HEK293 (cell line): ENCODE data around the gene DLK1.
A peak's percentile ranks its signal among the peaks of the same experiment; 100 is the strongest.

ENCODE experiments used
- CTCF ChIA-PET: fragments of 350-600 bp; formaldehyde crosslinking; extraction: SDS; loops from one replicate; lab custom pipeline; 2021; ENCODE audit warnings: antibody characterized with exemption; lab: Yijun Ruan, JAX
- POLR2A ChIA-PET: fragments of 300-600 bp; formaldehyde crosslinking; extraction: SDS; loops from one replicate; lab custom pipeline; 2020; ENCODE audit warnings: antibody characterized with exemption, inconsistent platforms; lab: Yijun Ruan, JAX
- H3K27ac ChIP-seq: fragments of 200-500 bp; sonication (Bioruptor generic); 2 replicates; pipeline ENCODE4 v1.5.1; 2014; ENCODE audit warnings: low read depth, low read length, control low read depth, inconsistent platforms; ENCODE audit errors: extremely low read depth
- H3K36me3 ChIP-seq, 2 experiments: fragments of 200-500 bp in 1 of 2; sonication (Bioruptor generic) in 1 of 2; 1 replicate in 1 of 2; 2 replicates in 1 of 2; pipeline ENCODE4 v1.5.1; 2014 to 2017; ENCODE audit warnings: inconsistent platforms in 2 of 2, low read length in 2 of 2; ENCODE audit not compliant: control insufficient read depth in 2 of 2, insufficient read depth in 1 of 2
- H3K4me1 ChIP-seq: fragments of 200-500 bp; sonication (Bioruptor generic); 2 replicates; pipeline ENCODE4 v1.5.1; 2014; ENCODE audit warnings: mild to moderate bottlenecking, low read length, inconsistent platforms; ENCODE audit not compliant: control insufficient read depth, insufficient read depth
- H3K4me3 ChIP-seq: 2 replicates; pipeline ENCODE4 v1.5.1; 2011; ENCODE audit warnings: low read depth, mild to moderate bottlenecking, control low read depth, low read length, moderate library complexity
- H3K9me3 ChIP-seq: fragments of 200-500 bp; sonication (Bioruptor generic); 2 replicates; pipeline ENCODE4 v1.5.1; 2014; ENCODE audit warnings: low read depth, low read length, inconsistent platforms; ENCODE audit not compliant: control insufficient read depth, insufficient read depth
- EGR2 ChIP-seq: fragments of 450-650 bp; formaldehyde crosslinking; IDR thresholded peaks from 2 replicates; pipeline ENCODE4 v1.5.1; 2016; ENCODE audit warnings: low read depth, missing biosample characterization, missing genetic modification characterization
- GLIS2 ChIP-seq: fragments of 450-650 bp; formaldehyde crosslinking; IDR thresholded peaks from 2 replicates; pipeline ENCODE4 v1.5.1; 2016; ENCODE audit warnings: missing biosample characterization, missing genetic modification characterization
- KLF9 ChIP-seq: fragments of 450-650 bp; formaldehyde crosslinking; IDR thresholded peaks from 2 replicates; pipeline ENCODE4 v1.5.1; 2016; ENCODE audit warnings: missing biosample characterization, missing genetic modification characterization, low read depth
- MYNN ChIP-seq: fragments of 450-650 bp; formaldehyde crosslinking; IDR thresholded peaks from 2 replicates; pipeline ENCODE4 v1.5.1; 2016; ENCODE audit warnings: missing biosample characterization, missing genetic modification characterization, borderline replicate concordance
- SETDB1 ChIP-seq: IDR thresholded peaks from one replicate; pipeline ENCODE4 v1.6.1; 2017; ENCODE audit warnings: mild to moderate bottlenecking, low read length, moderate library complexity, mixed read lengths; ENCODE audit not compliant: insufficient read length
- SP2 ChIP-seq: fragments of 450-650 bp; formaldehyde crosslinking; IDR thresholded peaks from 2 replicates; pipeline ENCODE4 v1.5.1; 2016; ENCODE audit warnings: missing biosample characterization, missing genetic modification characterization
- WT1 ChIP-seq: fragments of 450-650 bp; formaldehyde crosslinking; IDR thresholded peaks from 2 replicates; pipeline ENCODE4 v1.5.1; 2016; ENCODE audit warnings: missing biosample characterization, missing genetic modification characterization
- ZBTB17 ChIP-seq: fragments of 450-650 bp; formaldehyde crosslinking; IDR thresholded peaks from 2 replicates; pipeline ENCODE4 v1.5.1; 2016; ENCODE audit warnings: missing biosample characterization, missing genetic modification characterization
- ZBTB26 ChIP-seq: fragments of 450-650 bp; formaldehyde crosslinking; optimal IDR thresholded peaks from 2 replicates; pipeline ENCODE3; 2016; ENCODE audit warnings: missing biosample characterization, mild to moderate bottlenecking, missing genetic modification characterization
- ZBTB6 ChIP-seq: fragments of 450-650 bp; formaldehyde crosslinking; IDR thresholded peaks from 2 replicates; pipeline ENCODE4 v1.5.1; 2017; ENCODE audit warnings: missing biosample characterization, missing genetic modification characterization
- ZBTB8A ChIP-seq: fragments of 450-650 bp; formaldehyde crosslinking; IDR thresholded peaks from 2 replicates; pipeline ENCODE4 v1.5.1; 2016; ENCODE audit warnings: missing biosample characterization, missing genetic modification characterization
- ZFHX2 ChIP-seq: fragments of 450-650 bp; formaldehyde crosslinking; conservative IDR thresholded peaks from 2 replicates; pipeline ENCODE4 v1.5.1; 2016; ENCODE audit warnings: missing biosample characterization, missing genetic modification characterization
- ZNF37A ChIP-seq: fragments of 450-650 bp; IDR thresholded peaks from 2 replicates; pipeline ENCODE4 v1.5.1; 2018; ENCODE audit warnings: missing biosample characterization, missing genetic modification characterization
- ZNF391 ChIP-seq: fragments of 450-650 bp; formaldehyde crosslinking; IDR thresholded peaks from 2 replicates; pipeline ENCODE4 v1.5.1; 2016; ENCODE audit warnings: low read depth, missing biosample characterization, missing genetic modification characterization, borderline replicate concordance
- ZNF416 ChIP-seq: fragments of 450-650 bp; formaldehyde crosslinking; IDR thresholded peaks from 2 replicates; pipeline ENCODE4 v1.5.1; 2016; ENCODE audit warnings: missing biosample characterization, missing genetic modification characterization
- ZNF449 ChIP-seq: fragments of 450-650 bp; formaldehyde crosslinking; IDR thresholded peaks from 2 replicates; pipeline ENCODE4 v1.5.1; 2017; ENCODE audit warnings: missing biosample characterization, mild to moderate bottlenecking, missing genetic modification characterization, moderate library complexity
- ZNF792 ChIP-seq: fragments of 450-650 bp; formaldehyde crosslinking; IDR thresholded peaks from 2 replicates; pipeline ENCODE4 v1.5.1; 2016; ENCODE audit warnings: missing biosample characterization, missing genetic modification characterization
- TF ChIP-seq, protein P1 (sequence below): fragments of 450-650 bp; IDR thresholded peaks from 2 replicates; pipeline ENCODE4 v1.5.1; 2018; ENCODE audit warnings: missing biosample characterization, mild to moderate bottlenecking, missing genetic modification characterization
- TF ChIP-seq, protein P2 (sequence below): fragments of 450-650 bp; formaldehyde crosslinking; IDR thresholded peaks from 2 replicates; pipeline ENCODE4 v1.5.1; 2016; ENCODE audit warnings: missing biosample characterization, missing genetic modification characterization, borderline replicate concordance
- TF ChIP-seq, protein P3 (sequence below): fragments of 450-650 bp; formaldehyde crosslinking; IDR thresholded peaks from 2 replicates; pipeline ENCODE4 v1.5.1; 2016; ENCODE audit warnings: missing biosample characterization, missing genetic modification characterization

The DLK1 gene

GRCh38 chr14:100677554-100678468 is 48.9 kb upstream of the DLK1 start:
- ChIA-PET POLR2A (no interaction called here), CTCF (interaction anchor here (0.6 kb wide), 1 partner anchor 222 kb away, joined by 3 read pairs; no protein-coding TSS in a partner anchor)
- Histone ChIP-seq H3K4me1 (peaks cover 2% of the 10 kb centered on the region; the same call in 1 of the 2 replicates), H3K4me3 (no peak overlapping the region), H3K36me3 (no peaks in the 10 kb centered on the region), H3K27ac (no peak overlapping the region), H3K9me3 (no peaks in the 10 kb centered on the region)
- TF ChIP-seq, protein P1, sequence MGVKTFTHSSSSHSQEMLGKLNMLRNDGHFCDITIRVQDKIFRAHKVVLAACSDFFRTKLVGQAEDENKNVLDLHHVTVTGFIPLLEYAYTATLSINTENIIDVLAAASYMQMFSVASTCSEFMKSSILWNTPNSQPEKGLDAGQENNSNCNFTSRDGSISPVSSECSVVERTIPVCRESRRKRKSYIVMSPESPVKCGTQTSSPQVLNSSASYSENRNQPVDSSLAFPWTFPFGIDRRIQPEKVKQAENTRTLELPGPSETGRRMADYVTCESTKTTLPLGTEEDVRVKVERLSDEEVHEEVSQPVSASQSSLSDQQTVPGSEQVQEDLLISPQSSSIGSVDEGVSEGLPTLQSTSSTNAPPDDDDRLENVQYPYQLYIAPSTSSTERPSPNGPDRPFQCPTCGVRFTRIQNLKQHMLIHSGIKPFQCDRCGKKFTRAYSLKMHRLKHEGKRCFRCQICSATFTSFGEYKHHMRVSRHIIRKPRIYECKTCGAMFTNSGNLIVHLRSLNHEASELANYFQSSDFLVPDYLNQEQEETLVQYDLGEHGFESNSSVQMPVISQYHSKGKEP (tag by site-specific recombination) = peak; percentile 50; the same call in 1 of the 2 replicates
- TF ChIP-seq ZNF391 (tag by site-specific recombination) (no peak), ZNF449 (peak; percentile 100), ZBTB17 (tag by site-specific recombination) (peak; percentile 31; the same call in 1 of the 2 replicates), ZNF792 (no peak), EGR2 (tag by site-specific recombination) (peak; percentile 26; the same call in 1 of the 2 replicates), ZFHX2 (tag by site-specific recombination) (peak; percentile 71)

DNA sequence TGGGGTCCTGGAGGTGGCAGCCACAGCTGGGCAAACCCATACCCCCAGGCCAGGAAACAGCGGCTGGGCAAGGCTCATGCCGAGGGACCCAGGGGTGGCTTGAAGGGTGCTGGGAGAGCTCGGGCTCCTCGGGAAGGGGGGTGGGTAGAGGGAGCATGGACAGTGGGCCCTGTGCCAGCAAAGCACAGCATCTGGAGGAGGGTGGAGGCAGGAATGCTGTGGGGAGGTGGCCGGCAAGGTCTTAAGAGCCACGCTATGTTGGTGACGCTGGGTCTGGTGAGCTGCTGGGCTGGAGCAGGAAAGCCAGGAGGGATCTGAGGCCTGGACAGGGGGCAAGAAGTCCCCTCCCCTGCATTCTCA is 48.2 kb upstream of the DLK1 start:
- H3K4me3 ChIP-seq = no peak overlapping the region
- POLR2A ChIA-PET = no interaction called here
- no peaks in the 10 kb centered on the region for H3K4me1 ChIP-seq
- H3K36me3 ChIP-seq = no peaks in the 10 kb centered on the region
- no peaks in the 10 kb centered on the region for H3K9me3 ChIP-seq
- H3K27ac ChIP-seq = no peak overlapping the region
- CTCF ChIA-PET = no interaction called here
- TF ChIP-seq ZBTB26 (no peak), ZNF37A (tag by site-specific recombination) (no peak), MYNN (tag by site-specific recombination) (no peak), SP2 (no peak), KLF9 (tag by site-specific recombination) (no peak), ZBTB6 (no peak), ZBTB8A (no peak), SETDB1 (no peak), ZFHX2 (tag by site-specific recombination) (peak; percentile 31; the same call in 1 of the 2 replicates), GLIS2 (0 out of 2 replicates have a peak, but pooled peaks have one; percentile 19), WT1 (no peak), ZNF416 (no peak)
- TF ChIP-seq, protein P2, sequence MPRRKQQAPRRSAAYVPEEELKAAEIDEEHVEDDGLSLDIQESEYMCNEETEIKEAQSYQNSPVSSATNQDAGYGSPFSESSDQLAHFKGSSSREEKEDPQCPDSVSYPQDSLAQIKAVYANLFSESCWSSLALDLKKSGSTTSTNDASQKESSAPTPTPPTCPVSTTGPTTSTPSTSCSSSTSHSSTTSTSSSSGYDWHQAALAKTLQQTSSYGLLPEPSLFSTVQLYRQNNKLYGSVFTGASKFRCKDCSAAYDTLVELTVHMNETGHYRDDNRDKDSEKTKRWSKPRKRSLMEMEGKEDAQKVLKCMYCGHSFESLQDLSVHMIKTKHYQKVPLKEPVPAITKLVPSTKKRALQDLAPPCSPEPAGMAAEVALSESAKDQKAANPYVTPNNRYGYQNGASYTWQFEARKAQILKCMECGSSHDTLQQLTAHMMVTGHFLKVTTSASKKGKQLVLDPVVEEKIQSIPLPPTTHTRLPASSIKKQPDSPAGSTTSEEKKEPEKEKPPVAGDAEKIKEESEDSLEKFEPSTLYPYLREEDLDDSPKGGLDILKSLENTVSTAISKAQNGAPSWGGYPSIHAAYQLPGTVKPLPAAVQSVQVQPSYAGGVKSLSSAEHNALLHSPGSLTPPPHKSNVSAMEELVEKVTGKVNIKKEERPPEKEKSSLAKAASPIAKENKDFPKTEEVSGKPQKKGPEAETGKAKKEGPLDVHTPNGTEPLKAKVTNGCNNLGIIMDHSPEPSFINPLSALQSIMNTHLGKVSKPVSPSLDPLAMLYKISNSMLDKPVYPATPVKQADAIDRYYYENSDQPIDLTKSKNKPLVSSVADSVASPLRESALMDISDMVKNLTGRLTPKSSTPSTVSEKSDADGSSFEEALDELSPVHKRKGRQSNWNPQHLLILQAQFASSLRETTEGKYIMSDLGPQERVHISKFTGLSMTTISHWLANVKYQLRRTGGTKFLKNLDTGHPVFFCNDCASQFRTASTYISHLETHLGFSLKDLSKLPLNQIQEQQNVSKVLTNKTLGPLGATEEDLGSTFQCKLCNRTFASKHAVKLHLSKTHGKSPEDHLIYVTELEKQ (tag by site-specific recombination) = no peak
- TF ChIP-seq, protein P3, sequence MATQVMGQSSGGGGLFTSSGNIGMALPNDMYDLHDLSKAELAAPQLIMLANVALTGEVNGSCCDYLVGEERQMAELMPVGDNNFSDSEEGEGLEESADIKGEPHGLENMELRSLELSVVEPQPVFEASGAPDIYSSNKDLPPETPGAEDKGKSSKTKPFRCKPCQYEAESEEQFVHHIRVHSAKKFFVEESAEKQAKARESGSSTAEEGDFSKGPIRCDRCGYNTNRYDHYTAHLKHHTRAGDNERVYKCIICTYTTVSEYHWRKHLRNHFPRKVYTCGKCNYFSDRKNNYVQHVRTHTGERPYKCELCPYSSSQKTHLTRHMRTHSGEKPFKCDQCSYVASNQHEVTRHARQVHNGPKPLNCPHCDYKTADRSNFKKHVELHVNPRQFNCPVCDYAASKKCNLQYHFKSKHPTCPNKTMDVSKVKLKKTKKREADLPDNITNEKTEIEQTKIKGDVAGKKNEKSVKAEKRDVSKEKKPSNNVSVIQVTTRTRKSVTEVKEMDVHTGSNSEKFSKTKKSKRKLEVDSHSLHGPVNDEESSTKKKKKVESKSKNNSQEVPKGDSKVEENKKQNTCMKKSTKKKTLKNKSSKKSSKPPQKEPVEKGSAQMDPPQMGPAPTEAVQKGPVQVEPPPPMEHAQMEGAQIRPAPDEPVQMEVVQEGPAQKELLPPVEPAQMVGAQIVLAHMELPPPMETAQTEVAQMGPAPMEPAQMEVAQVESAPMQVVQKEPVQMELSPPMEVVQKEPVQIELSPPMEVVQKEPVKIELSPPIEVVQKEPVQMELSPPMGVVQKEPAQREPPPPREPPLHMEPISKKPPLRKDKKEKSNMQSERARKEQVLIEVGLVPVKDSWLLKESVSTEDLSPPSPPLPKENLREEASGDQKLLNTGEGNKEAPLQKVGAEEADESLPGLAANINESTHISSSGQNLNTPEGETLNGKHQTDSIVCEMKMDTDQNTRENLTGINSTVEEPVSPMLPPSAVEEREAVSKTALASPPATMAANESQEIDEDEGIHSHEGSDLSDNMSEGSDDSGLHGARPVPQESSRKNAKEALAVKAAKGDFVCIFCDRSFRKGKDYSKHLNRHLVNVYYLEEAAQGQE (tag by site-specific recombination) = no peak
